ENCODE results near the gene PERM1.

Gene PERM1

DNA sequence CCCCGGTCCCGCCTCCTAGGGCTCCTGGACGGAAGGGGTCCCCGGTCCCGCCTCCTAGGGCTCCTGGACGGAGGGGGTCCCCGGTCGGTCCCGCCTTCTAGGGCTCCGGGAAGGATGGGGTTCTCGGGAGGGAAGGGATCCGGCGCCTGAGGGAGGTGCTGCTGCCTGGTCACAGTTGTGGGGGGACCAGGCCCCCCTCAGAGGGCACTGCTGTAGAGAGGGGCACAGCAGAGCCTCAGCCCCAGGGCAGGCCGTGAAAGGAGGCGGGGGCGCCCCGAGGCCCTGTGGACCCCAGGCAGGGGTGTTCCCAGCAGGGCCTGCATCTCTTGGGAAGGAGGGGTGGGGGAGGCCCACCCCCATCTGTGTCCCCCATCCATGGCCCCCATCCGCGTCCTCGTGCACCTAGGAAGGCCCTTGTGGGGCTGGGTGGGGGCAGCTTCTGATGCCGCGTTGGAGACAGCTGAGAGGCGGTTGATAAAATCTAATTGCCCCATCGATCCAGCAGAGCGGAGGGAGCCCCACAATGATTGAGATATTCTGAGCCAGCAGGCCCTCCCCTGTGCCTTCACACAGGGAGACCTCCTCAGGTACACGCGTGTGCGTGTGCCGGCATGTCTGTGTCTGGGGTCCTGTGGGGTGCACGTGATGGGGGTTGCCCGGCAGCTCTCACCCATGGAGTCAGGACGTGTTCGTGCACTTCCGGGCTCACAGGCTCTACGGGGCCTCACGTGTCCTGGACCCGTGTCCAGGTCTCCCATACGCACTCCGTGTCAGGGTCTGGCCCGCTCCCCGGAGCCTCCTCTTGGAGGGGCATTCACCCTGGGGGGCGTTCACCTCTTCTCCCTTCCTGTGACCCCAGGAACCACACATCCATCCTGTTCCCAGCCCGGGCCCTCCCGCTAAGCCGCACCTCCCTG is 45.3 kb downstream of the PERM1 start:
- no peak for DNase-seq

DNA sequence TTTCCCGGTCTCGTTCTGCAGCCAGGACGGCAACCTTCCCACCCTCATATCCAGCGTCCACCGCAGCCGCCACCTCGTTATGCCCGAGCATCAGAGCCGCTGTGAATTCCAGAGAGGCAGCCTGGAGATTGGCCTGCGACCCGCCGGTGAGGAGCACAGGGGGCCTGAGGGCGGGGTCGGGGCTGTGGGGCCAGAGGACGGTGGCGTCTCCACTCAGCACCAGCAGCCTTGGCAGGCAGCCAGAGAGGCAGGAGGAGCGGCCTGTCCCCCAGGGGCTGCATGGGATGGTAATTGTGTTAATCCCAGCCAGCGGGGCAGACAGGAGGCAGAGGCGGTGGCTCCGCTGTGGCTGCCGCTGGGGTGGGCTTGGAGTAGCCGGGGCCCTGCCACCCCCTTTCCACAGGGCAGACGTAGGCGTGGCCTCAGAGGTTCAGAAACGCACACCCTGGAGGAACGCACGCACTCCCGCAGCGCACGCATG is 46.1 kb downstream of the PERM1 start:
- DNase-seq, result no peak

DNA sequence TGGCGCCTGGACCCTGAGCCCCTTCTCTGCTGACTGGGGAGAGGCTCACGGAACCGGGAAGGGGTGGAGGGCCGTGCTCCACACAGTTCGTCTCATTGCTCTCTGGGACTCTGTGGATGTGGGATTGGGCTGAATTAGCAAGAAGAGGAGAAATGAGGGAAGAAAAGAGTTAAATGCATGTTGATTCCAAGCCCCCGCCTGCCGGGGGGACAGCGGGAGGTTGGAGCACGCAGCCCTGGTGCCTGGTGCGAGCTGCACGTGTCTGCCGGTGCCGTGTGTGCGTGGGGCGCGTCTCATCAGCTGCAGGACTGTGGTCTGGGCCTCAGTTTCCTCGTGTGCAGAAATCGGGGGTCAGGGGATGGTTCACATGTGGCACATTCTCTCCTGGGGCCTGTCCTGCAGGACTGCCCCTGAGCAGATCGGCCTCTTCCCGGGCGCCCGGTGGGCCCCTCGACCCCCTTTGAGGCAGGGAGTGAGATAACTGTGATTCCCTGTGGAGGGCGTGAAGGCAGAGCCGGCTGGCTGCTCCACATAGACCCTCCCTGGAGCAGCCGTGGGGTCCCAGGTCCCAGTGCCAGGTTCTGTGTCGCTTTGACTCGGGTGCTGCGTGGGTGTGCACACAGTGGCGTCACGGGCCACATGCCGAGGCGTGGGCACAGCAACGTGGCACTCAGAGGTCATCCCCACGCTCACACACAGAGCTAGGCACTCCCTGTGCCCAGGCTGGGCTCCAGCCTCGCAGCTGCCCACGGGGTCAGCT is 46.7 kb downstream of the PERM1 start:
- no peak for DNase-seq

DNA sequence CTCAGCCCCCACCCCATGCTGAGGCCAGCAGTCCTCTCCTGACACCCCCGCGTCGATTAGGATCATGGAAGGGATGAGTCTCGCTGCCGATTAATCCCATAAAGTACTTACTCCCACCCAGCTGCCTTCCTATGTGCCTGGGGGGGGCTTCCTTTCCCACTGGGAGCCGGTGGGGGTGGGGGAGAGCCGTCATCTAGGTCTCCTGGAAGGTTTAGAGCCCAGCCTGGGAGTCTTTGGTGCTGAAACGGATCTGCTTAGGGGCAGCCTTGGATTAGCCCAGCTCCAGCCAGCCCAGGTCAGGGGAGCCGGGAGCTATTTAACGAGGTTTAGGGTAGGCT is 48.3 kb downstream of the PERM1 start:
- no peak for DNase-seq

DNA sequence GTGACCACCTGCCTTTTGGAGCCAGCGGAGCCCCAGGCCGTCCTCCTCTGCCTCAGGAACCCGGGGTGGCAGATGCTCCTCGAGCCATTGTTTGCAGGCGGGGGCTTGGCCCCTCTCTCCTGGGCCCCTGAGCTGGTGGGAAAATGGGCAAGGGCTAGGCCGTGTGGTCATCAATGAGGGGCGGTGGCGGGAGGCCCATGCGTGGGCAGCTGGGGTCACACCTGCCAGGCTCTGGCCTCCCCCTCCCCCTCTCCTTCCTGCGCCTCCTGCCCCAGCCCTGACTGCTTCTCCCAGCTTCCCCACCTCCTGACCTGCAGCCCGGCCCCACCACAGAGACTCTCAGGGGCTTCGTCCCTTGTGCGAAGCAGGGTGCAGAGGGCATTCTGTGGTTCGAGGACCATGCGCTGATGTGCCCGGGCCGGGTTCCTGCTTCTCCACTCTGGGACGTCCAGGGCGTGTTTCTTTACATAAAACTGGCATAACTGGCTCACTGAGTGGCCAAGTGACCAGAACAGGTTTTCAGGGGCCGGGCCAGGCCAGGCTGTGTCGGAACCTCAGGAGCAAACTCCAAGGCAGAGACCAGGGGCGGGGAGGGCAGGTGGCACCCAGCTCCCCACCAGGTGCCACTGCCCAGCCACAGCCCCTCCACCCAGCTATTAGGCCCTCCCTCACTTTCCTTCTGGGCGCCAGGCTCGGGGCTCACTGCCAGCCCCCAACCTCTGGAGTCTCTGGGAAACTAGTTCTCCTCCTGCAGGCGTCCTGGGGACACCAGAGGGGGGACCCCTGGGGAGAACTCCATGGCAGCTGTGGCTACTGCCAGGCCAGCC is 48.9 kb downstream of the PERM1 start:
- DNase-seq, result no peak

DNA sequence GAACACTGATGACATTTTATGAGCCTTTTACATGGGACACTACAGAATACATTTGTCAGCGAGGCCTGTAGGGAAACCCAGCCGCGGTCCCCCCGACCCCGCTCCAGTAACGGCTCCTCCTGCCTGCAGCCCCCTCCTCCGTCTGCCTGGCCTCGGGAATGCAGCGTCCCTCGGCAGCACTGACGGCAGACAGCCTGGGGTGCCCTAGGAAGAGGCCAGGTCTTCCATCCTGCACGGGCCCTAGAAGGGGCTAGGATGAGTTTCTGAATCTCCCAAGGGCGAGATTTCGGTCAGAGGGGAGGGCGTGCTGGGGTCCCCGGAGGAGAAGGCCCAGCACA is 49.8 kb downstream of the PERM1 start:
- no peak for DNase-seq

DNA sequence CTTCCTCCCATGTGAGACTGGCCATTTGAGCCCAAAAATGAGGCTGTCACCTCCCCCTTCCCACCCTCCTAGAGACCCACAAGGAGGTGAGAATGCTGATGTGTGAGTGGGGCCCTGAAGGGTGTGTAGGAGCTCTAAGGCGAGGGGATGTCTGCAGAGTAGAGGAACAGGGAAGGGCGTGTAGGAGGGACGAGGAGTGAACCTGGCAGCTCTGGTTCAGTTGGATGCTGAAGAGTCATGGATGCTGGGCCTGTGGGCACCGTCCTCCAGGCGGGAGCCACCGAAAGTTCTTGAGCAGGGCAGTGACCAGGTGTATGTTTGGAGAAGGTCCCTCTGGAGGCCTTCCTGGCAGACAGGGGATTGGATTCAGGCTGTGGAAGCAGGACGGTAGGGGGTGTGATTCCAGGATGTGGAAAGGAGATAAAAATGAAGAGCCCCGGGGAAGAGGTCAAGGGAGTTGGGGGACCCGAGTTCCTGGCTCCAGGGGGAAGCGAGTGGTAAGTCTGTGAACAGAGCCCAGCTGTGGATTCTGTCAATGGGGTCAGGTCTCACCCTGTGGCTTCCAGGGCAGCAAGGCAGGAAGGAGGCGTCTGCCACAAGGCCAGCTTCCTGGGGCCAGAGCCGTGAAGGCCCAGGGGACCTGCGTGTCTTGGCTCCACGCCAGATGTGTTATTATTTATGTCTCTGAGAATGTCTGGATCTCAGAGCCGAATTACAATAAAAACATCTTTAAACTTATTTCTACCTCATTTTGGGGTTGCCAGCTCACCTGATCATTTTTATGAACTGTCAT is 50.3 kb downstream of the PERM1 start:
- no peak for DNase-seq

DNA sequence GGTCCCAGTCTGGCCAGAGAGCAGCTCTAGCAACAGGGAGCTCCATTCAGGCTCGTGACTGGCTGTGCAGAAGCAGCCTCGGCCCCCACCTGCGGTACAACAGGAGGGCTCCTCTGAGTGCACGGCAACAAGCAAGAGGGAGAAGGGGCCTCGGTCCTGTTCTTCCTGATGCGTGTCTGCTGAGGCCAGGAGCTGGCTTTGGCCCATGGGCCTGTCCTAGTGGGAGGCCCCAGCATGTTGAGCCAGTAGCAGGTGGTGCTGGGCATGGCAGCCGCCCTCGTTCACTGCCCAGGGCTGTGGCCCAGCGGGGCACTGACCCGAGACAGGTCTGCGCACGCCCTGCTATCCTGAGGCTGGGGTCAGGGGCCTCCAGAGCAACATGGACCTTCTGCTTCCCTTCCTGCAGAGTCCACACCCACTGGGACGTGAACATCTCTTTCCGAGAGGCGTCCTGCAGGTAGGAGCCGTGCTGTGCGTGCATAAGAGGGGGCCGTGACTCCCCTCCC is 51.2 kb downstream of the PERM1 start:
- DNase-seq, result no peak

DNA sequence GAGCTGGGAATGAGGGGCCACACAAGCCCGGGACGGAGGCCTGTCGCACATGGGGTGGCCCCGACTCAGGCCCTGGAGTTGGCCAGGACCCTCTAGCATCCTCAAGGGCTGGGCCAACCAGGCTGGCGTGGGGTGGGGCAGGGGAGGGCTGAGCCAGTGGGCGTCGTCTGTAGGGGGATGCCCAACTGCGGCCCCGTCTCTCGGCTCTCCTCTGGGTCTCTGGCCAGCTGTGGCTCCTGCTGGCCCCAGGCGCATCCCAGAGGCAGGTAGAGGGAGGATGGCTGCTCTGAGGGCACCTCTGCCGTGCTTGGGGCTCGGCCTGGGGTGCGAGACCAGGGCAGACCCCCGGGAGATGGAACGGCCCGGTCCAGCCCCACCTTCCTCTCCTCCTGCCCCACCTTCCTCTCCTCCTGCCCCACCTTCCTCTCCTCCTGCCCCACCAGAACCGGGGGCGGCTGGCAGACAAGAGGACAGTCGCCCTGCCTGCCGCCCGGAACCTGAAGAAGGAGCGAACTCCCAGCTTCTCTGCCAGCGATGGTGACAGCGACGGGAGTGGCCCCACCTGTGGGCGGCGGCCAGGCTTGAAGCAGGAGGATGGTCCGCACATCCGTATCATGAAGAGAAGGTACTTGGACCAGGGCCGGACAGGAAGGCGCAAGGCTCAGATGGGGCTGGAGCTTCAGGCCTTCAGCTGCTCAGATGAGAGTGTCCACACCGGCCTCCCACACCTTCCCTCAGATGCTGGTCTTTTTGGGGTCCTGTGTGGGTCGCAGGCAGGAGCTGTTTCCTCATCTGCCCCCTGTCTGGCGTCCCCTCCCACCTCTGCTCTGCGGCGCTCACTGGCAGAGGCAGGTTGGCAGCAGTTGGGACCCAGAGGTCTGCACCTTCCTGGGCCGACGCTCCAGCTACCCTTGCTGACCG is 51.9 kb downstream of the PERM1 start:
- no peak for DNase-seq

DNA sequence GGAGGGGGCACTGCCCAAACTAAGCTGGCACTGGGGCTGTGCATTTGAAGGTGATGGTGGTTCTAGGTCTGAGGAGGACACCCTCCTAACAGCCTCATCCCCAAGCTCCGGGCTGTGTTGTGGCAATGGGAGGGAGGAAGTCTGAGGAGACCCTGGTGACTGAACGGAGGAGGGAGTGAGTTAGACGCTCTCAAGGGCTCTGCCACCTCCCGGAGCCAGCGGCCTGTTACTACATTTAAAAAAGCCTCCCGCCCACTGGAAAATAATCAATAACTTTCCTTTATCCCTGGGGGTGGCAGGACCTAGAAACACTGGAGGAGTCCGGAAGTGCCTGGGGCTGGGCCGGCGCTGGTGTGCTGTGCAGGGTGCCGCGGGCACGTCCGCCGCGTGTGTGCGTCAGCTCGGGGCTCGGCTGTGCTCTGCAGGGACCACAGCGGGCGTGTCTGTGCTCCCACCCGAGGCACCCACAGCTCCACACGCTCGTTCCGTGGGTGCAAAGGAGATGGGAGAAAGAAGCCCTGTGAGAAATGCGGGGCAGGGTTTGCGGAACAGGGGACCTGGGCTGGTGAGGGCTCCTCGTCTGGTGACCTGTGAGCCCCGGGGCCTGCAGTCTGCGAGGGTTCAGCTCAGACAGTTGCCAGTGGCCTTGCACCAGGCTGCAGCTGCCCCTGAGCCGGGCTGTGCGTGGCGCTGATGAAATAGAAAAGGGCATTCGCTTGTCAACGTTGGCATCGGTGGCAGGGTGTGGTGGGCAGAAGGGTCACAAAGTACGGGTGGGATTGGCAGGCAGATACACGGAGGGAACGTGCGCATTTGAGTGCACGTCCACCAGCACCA is 52.9 kb downstream of the PERM1 start:
- no peak for DNase-seq

DNA sequence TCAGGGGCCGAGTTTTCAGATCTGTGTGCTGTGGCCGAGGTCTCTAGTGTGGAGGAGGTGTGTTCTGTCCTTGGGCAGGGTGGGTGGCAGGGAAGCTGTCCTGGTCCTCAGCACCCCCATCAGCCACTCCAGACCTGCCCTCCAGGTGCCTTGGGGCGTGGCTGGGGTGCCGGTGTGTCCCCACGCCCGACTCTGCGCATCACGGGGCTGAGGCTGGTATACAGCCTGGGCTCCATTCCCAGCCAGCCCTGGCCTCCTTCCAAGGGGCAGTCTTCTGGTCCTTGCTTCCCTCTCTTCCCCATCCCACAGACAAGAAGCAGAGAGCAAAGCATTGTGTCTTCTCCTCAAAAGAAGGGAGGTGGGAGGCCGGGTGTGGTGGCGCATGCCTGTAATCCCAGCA is 54.1 kb downstream of the PERM1 start:
- no peak for DNase-seq

DNA sequence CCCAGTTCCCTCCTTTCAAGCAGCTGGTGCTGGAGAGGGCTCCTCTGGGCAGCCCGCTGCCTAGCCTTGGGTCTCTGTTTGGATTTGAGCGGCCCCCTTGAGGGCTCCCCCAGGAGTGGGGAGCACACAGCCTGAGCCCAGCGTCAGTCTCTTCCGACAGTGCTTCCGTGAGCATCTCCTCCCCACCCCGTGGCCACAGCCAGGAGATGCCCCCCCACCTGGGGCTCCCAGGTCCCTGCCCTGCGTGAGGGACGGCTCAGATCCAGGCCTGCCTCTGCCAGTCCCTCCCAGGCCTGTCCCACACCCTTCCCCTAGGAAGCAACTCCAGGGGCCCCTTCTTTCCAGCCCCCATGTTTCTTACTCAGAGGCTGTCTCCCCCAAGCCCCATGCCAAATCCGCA is 54.7 kb downstream of the PERM1 start:
- DNase-seq, result no peak

DNA sequence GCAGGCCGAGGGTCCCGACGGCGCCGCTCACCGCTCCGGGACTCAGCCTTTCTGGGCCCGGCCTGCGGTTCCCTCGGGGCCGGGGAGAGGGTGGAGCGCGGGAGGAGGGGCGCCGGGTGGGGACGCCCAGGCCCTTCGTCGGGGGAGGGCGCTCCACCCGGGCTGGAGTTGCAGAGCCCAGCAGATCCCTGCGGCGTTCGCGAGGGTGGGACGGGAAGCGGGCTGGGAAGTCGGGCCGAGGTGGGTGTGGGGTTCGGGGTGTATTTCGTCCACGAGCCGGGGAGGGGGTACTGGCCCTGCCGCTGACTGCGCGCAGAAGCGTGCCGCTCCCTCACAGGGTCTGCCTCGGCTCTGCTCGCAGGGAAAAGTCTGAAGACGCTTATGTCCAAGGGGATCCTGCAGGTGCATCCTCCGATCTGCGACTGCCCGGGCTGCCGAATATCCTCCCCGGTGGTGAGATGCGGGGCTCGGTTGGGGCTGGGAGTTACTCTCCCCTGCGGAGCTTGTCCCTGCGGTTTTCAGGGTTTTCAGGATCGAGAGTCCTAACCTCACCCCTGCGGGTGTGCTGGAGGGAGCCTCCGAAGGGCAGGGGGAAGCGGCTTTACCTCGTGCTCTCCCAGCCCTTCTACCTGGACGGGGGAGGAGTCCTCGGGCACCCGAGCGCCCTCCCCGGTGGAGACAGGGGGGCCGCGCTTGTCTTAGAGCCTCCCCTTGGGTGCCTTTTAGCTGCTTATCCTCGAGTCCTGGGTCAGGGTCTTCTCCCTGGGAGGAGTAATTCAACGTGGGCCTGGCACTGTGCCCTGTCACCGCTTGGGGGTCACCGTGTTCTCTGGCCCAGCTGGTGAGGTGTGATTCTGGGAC is 56.1 kb downstream of the PERM1 start:
- no peak for DNase-seq
